K562 (cell line): ENCODE data around the gene PPP1R14C. TPM values are rescaled to one million over a fixed set of nuclear protein-coding genes. Genes with fewer than 3 reads are reported as not detected.

Source experiments
- CSDE1 ChIP-seq, 2 experiments: fragments of 450-650 bp; IDR thresholded peaks; 2 replicates each; pipeline ENCODE4 v1.6.1; 2016; ENCODE audit warnings: mild to moderate bottlenecking in 1 of 2
- EP400 ChIP-seq: fragments of 450-650 bp; IDR thresholded peaks from 2 replicates; pipeline ENCODE4 v1.6.1; 2017; ENCODE audit warnings: antibody characterized with exemption, mild to moderate bottlenecking, moderate library complexity
- FOXA1 ChIP-seq: fragments of 450-650 bp; IDR thresholded peaks from 2 replicates; pipeline ENCODE4 v1.6.1; 2016; ENCODE audit warnings: mild to moderate bottlenecking, borderline replicate concordance
- HMG20B ChIP-seq: fragments of 250-450 bp; sonication (Bioruptor Pico); IDR thresholded peaks from 2 replicates; pipeline ENCODE4 v1.5.0; 2021; ENCODE audit warnings: mild to moderate bottlenecking
- MEIS2 ChIP-seq: fragments of 450-650 bp; IDR thresholded peaks from 2 replicates; pipeline ENCODE4 v1.6.1; 2014; ENCODE audit warnings: mild to moderate bottlenecking; ENCODE audit not compliant: partially characterized antibody
- NR3C1 ChIP-seq: sonication (generic); formaldehyde crosslinking; IDR thresholded peaks from 2 replicates; pipeline ENCODE4 v1.8.1; 2022; ENCODE audit warnings: missing genetic modification reagents
- PURB ChIP-seq: sonication (generic); formaldehyde crosslinking; IDR thresholded peaks from 2 replicates; pipeline ENCODE4 v1.9.0; 2021; ENCODE audit warnings: low read depth, mild to moderate bottlenecking, missing genetic modification reagents
- RFX5 ChIP-seq: IDR thresholded peaks from 2 replicates; pipeline ENCODE4 v1.6.1; 2011; ENCODE audit warnings: low read depth, mild to moderate bottlenecking, improper control_type of control experiment, low read length
- SUPT5H ChIP-seq: fragments of 450-650 bp; IDR thresholded peaks from 2 replicates; pipeline ENCODE4 v1.6.1; 2016
- TAL1 ChIP-seq: fragments of 450-650 bp; IDR thresholded peaks from 2 replicates; pipeline ENCODE4 v1.6.1; 2016; ENCODE audit warnings: mild to moderate bottlenecking
- TEAD4 ChIP-seq, 2 experiments: sonication (generic) in 1 of 2; formaldehyde crosslinking in 1 of 2; IDR thresholded peaks; 2 replicates each; pipeline versions ENCODE4 v1.6.1 to v1.8.0; 2012 to 2022; ENCODE audit warnings: borderline replicate concordance in 1 of 2, inconsistent platforms in 1 of 2, low read length in 1 of 2, mild to moderate bottlenecking in 1 of 2, missing genetic modification reagents in 1 of 2
- ZSCAN29 ChIP-seq: fragments of 450-650 bp; IDR thresholded peaks from 2 replicates; pipeline ENCODE4 v1.6.1; 2017
- polyA plus RNA-seq, 8 experiments: library from polyadenylated mRNA; depleted of rRNA in 4 of 8; stranded (reverse) in 5 of 8; unstranded in 3 of 8; fragments of >200 nt; fragmentation: Nextera tagmentation in 2 of 8; fragmentation: Illumina TruSeq in 1 of 8; extraction: Ambion mirVana in 2 of 8; extraction: Trizol in 1 of 8; gene quantifications; 2 replicates each; pipeline versions ENCODE4 v1.2.1 to v1.2.3, GENCODE V29; 2011 to 2014; ENCODE audit warnings: inconsistent platforms in 1 of 8, missing spikeins in 1 of 8
- total RNA-seq, 7 experiments: library from RNA; depleted of rRNA in 6 of 7; stranded (reverse); fragments of >200 nt in 6 of 7; fragmentation: Illumina TruSeq in 2 of 7; extraction: Trizol in 2 of 7; gene quantifications; 2 replicates each; pipeline versions ENCODE4 v1.2.1 to v1.2.3, GENCODE V29; 2011 to 2021; ENCODE audit warnings: low replicate concordance in 1 of 7
- TF ChIP-seq, protein P1 (sequence below): IDR thresholded peaks from 2 replicates; pipeline ENCODE4 v1.6.1; 2011; ENCODE audit warnings: borderline replicate concordance, low read depth, mild to moderate bottlenecking, moderate library complexity, low read length; ENCODE audit not compliant: insufficient read depth, poor library complexity, severe bottlenecking
- TF ChIP-seq, protein P2 (sequence below), 2 experiments: fragments of 200-800 bp in 1 of 2; sonication (Bioruptor generic) in 1 of 2; sonication (generic) in 1 of 2; formaldehyde crosslinking in 1 of 2; IDR thresholded peaks in 1 of 2; conservative IDR thresholded peaks in 1 of 2; 2 replicates each; pipeline versions ENCODE4 v1.5.0 to v1.6.1; 2016 to 2020; ENCODE audit warnings: missing compliant biosample characterization in 1 of 2, missing genetic modification characterization in 1 of 2, missing genetic modification reagents in 1 of 2
- TF ChIP-seq, protein P3 (sequence below), 2 experiments: IDR thresholded peaks in 1 of 2; conservative IDR thresholded peaks in 1 of 2; 2 replicates each; pipeline ENCODE4 v1.6.1; 2016; ENCODE audit warnings: low read depth in 2 of 2, mild to moderate bottlenecking in 1 of 2, missing compliant biosample characterization in 1 of 2, missing genetic modification characterization in 1 of 2, moderate library complexity in 1 of 2
- TF ChIP-seq, protein P4 (sequence below): IDR thresholded peaks from 2 replicates; pipeline ENCODE4 v1.6.1; 2014; ENCODE audit warnings: antibody characterized with exemption

PPP1R14C gene
- total and polyA plus RNA-seq, 9 of the 15 experiments (the other 6 are each of a cell fraction or from before 2014, with no cell fraction given), result 4.5 to 16.6 (median 11.9) TPM

DNA sequence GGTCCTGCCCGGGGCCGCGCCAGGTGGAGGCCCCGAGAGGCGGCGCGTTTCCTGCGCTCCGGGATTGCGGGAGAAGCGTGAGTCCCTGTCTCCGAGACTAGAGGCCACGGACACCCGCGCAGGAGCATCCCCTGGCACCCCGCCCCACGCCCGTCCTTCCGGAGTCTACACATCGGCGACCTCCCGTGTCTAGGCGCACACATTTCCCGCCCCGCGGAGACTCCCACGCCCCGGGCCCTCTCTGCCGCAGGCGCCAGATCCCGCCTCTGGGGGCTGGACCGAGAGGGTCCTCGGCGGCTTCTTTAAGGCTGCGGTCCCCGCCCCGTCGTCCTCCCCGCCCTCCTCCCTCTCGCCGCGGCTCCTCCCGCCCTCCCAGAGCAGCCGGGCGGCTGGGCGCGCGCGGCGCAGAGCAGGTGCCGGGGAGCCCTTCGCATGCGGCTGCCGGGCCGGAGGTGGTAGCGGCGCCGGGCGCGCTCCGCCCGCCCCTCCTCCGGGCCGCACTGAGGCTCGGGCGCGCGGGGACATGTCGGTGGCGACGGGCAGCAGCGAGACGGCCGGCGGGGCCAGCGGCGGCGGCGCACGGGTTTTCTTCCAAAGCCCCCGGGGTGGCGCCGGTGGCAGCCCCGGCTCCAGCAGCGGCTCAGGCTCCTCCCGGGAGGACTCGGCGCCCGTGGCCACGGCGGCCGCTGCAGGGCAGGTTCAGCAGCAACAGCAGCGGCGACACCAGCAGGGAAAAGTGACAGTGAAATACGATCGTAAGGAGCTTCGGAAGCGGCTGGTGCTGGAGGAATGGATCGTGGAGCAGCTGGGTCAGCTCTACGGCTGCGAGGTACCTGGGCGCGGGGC lies at the start of gene PPP1R14C (continued):
- TF ChIP-seq PURB (CRISPR knock-in tag) (no peak), SUPT5H (no peak), FOXA1 (no peak), TEAD4 (IDR thresholded peaks at IDR 0.05; ENCODE audit: low read length) (no peak), TEAD4 (CRISPR knock-in tag; IDR thresholded peaks at IDR 0.05; ENCODE audit: borderline replicate concordance) (peak; percentile 93; the same call in 1 of the 2 replicates), ZSCAN29 (no peak), CSDE1 (IDR thresholded peaks at IDR 0.05) (no peak), MEIS2 (peak; percentile 36), HMG20B (CRISPR knock-in tag) (no peak), TAL1 (no peak), EP400 (no peak), NR3C1 (CRISPR knock-in tag) (peak; percentile 90; the same call in 1 of the 2 replicates), RFX5 (no peak)
- TF ChIP-seq, protein P1, sequence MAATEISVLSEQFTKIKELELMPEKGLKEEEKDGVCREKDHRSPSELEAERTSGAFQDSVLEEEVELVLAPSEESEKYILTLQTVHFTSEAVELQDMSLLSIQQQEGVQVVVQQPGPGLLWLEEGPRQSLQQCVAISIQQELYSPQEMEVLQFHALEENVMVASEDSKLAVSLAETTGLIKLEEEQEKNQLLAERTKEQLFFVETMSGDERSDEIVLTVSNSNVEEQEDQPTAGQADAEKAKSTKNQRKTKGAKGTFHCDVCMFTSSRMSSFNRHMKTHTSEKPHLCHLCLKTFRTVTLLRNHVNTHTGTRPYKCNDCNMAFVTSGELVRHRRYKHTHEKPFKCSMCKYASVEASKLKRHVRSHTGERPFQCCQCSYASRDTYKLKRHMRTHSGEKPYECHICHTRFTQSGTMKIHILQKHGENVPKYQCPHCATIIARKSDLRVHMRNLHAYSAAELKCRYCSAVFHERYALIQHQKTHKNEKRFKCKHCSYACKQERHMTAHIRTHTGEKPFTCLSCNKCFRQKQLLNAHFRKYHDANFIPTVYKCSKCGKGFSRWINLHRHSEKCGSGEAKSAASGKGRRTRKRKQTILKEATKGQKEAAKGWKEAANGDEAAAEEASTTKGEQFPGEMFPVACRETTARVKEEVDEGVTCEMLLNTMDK, result no peak
- TF ChIP-seq, protein P2, sequence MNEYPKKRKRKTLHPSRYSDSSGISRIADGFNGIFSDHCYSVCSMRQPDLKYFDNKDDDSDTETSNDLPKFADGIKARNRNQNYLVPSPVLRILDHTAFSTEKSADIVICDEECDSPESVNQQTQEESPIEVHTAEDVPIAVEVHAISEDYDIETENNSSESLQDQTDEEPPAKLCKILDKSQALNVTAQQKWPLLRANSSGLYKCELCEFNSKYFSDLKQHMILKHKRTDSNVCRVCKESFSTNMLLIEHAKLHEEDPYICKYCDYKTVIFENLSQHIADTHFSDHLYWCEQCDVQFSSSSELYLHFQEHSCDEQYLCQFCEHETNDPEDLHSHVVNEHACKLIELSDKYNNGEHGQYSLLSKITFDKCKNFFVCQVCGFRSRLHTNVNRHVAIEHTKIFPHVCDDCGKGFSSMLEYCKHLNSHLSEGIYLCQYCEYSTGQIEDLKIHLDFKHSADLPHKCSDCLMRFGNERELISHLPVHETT (CRISPR knock-in tag; conservative IDR thresholded peaks at IDR 0.05 in 1 of 2, IDR thresholded peaks at IDR 0.05 in 1 of 2), result no peak
- TF ChIP-seq, protein P3, sequence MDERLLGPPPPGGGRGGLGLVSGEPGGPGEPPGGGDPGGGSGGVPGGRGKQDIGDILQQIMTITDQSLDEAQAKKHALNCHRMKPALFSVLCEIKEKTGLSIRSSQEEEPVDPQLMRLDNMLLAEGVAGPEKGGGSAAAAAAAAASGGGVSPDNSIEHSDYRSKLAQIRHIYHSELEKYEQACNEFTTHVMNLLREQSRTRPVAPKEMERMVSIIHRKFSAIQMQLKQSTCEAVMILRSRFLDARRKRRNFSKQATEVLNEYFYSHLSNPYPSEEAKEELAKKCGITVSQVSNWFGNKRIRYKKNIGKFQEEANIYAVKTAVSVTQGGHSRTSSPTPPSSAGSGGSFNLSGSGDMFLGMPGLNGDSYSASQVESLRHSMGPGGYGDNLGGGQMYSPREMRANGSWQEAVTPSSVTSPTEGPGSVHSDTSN (CRISPR knock-in tag; IDR thresholded peaks at IDR 0.05; ENCODE audit: low read depth), result no peak
- TF ChIP-seq, protein P3 (tag; conservative IDR thresholded peaks at IDR 0.05; ENCODE audit: low read depth), result no peak
- TF ChIP-seq, protein P4, sequence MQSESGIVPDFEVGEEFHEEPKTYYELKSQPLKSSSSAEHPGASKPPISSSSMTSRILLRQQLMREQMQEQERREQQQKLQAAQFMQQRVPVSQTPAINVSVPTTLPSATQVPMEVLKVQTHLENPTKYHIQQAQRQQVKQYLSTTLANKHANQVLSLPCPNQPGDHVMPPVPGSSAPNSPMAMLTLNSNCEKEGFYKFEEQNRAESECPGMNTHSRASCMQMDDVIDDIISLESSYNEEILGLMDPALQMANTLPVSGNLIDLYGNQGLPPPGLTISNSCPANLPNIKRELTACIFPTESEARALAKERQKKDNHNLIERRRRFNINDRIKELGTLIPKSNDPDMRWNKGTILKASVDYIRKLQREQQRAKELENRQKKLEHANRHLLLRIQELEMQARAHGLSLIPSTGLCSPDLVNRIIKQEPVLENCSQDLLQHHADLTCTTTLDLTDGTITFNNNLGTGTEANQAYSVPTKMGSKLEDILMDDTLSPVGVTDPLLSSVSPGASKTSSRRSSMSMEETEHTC, result no peak
